ENCODE measurements around the gene CERT1. TPM values are rescaled to one million over a fixed set of nuclear protein-coding genes. Genes with fewer than 3 reads are reported as not detected.

The CERT1 gene
- total RNA-seq, 1 experiment from 2014 or later: 30.0 TPM

DNA sequence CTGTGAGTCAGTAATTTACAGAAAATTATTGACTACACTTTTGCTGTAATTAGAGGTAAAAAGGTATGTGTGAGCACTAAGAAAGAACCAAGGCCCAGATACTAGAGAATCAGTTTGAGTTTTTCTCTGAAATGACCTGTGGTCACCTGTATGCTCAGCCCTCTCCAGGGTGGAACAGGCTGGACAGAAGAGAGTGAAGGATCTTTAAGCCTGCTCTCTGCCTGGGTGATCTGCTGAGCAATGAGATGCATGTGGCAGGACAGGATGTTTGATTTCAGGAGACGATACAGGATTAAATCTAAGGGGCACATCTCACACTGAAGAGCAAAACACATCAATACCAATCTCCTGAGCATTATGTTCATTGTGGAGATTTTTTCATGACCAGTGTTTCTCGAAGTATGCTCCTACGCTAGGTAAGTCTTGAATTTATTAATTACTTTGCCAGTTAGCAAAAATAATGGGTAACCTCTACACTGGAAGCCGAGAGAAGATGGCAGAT lies 148.9 kb downstream of the CERT1 start:
- no peak overlapping the region for H3K27ac ChIP-seq (ENCODE audit: low read depth, low read length, poor library complexity, severe bottlenecking)
- H3K4me3 ChIP-seq (ENCODE audit: low read depth, low read length, poor library complexity, severe bottlenecking): no peak overlapping the region
- H3K4me1 ChIP-seq (ENCODE audit: insufficient read depth, low read length, poor library complexity, severe bottlenecking): no peaks in the 10 kb centered on the region
- ChIA-PET CTCF (no interaction called here), POLR2A (ENCODE audit: low non-redundant PET) (interaction anchor here (0.7 kb wide), 1 partner anchor 9 kb away, joined by 3 read pairs; no protein-coding TSS in a partner anchor)
- TF ChIP-seq EZH2 (IDR thresholded peaks at IDR 0.05; ENCODE audit: borderline replicate concordance, low read depth, low read length, poor library complexity, severe bottlenecking): no peak
- TF ChIP-seq, protein P1, sequence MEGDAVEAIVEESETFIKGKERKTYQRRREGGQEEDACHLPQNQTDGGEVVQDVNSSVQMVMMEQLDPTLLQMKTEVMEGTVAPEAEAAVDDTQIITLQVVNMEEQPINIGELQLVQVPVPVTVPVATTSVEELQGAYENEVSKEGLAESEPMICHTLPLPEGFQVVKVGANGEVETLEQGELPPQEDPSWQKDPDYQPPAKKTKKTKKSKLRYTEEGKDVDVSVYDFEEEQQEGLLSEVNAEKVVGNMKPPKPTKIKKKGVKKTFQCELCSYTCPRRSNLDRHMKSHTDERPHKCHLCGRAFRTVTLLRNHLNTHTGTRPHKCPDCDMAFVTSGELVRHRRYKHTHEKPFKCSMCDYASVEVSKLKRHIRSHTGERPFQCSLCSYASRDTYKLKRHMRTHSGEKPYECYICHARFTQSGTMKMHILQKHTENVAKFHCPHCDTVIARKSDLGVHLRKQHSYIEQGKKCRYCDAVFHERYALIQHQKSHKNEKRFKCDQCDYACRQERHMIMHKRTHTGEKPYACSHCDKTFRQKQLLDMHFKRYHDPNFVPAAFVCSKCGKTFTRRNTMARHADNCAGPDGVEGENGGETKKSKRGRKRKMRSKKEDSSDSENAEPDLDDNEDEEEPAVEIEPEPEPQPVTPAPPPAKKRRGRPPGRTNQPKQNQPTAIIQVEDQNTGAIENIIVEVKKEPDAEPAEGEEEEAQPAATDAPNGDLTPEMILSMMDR (conservative IDR thresholded peaks at IDR 0.05; ENCODE audit: low read depth, low read length): no peak
- intact Hi-C loops (cut with micrococcal nuclease; ENCODE audit: unreplicated experiment): loop anchor here (10.0 kb wide), 1 partner anchor 322 kb away; no protein-coding TSS in a partner anchor
- no TSS peak for BruUV-seq (replicated peaks)
- DNase-seq (ENCODE audit: low spot score): no peak
- no peaks in the 10 kb centered on the region for H3K9me3 ChIP-seq (ENCODE audit: low read depth, low read length, poor library complexity, severe bottlenecking)
- peaks cover 55% of the 10 kb centered on the region for H3K36me3 ChIP-seq (ENCODE audit: insufficient read depth, low read length, poor library complexity, severe bottlenecking)
- H3K27me3 ChIP-seq (replicated peaks; ENCODE audit: insufficient read depth, low read depth, low read length, poor library complexity): no peaks in the 10 kb centered on the region

DNA sequence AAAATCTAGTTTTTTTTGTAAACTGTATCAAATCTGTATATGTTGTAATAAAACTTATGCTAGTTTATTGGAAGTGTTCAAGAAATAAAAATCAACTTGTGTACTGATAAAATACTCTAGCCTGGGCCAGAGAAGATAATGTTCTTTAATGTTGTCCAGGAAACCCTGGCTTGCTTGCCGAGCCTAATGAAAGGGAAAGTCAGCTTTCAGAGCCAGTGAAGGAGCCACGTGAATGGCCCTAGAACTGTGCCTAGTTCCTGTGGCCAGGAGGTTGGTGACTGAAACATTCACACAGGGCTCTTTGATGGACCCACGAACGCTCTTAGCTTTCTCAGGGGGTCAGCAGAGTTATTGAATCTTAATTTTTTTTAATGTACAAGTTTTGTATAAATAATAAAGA lies 150.1 kb downstream of the CERT1 start:
- no TSS peak for BruUV-seq (replicated peaks)
- POLR2A ChIA-PET (ENCODE audit: low non-redundant PET): no interaction called here
- peaks cover 67% of the 10 kb centered on the region for H3K36me3 ChIP-seq (ENCODE audit: insufficient read depth, low read length, poor library complexity, severe bottlenecking)
- no peaks in the 10 kb centered on the region for H3K27me3 ChIP-seq (replicated peaks; ENCODE audit: insufficient read depth, low read depth, low read length, poor library complexity)
- H3K9me3 ChIP-seq (ENCODE audit: low read depth, low read length, poor library complexity, severe bottlenecking): no peaks in the 10 kb centered on the region
- CTCF ChIA-PET: no interaction called here
- DNase-seq (ENCODE audit: low spot score): no peak
- no peaks in the 10 kb centered on the region for H3K4me1 ChIP-seq (ENCODE audit: insufficient read depth, low read length, poor library complexity, severe bottlenecking)
- TF ChIP-seq, protein P1 (conservative IDR thresholded peaks at IDR 0.05; ENCODE audit: low read depth, low read length): no peak
- TF ChIP-seq EZH2 (IDR thresholded peaks at IDR 0.05; ENCODE audit: borderline replicate concordance, low read depth, low read length, poor library complexity, severe bottlenecking): no peak
- H3K4me3 ChIP-seq (ENCODE audit: low read depth, low read length, poor library complexity, severe bottlenecking): no peak overlapping the region
- H3K27ac ChIP-seq (ENCODE audit: low read depth, low read length, poor library complexity, severe bottlenecking): no peak overlapping the region
- intact Hi-C loops (cut with micrococcal nuclease; ENCODE audit: unreplicated experiment): loop anchor here (10.0 kb wide), 1 partner anchor 323 kb away; no protein-coding TSS in a partner anchor

DNA sequence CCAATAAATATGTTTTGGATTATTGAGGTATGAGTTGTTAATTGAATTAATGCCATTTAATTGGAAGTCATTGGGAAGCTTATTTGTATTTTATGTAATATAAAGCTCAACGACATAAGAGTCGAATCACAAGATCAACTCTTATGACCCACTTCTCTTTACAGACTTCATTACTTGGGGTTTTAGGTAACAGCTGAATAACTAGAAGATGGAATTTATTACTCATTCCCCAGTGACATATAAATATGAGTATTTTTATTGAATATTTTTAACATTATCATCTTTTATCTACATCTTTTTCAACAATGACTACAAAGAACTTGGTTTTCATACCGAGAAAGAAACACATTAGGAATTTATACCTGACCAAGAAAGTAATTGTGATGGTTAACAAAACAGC lies 153.3 kb downstream of the CERT1 start:
- peaks cover 97% of the 10 kb centered on the region for H3K36me3 ChIP-seq (ENCODE audit: insufficient read depth, low read length, poor library complexity, severe bottlenecking)
- POLR2A ChIA-PET (ENCODE audit: low non-redundant PET): no interaction called here
- BruUV-seq (replicated peaks): no TSS peak
- DNase-seq (ENCODE audit: low spot score): no peak
- H3K4me3 ChIP-seq (ENCODE audit: low read depth, low read length, poor library complexity, severe bottlenecking): no peak overlapping the region
- H3K27ac ChIP-seq (ENCODE audit: low read depth, low read length, poor library complexity, severe bottlenecking): no peak overlapping the region
- TF ChIP-seq, protein P1 (conservative IDR thresholded peaks at IDR 0.05; ENCODE audit: low read depth, low read length): no peak
- TF ChIP-seq EZH2 (IDR thresholded peaks at IDR 0.05; ENCODE audit: borderline replicate concordance, low read depth, low read length, poor library complexity, severe bottlenecking): no peak
- no peaks in the 10 kb centered on the region for H3K27me3 ChIP-seq (replicated peaks; ENCODE audit: insufficient read depth, low read depth, low read length, poor library complexity)
- no peaks in the 10 kb centered on the region for H3K4me1 ChIP-seq (ENCODE audit: insufficient read depth, low read length, poor library complexity, severe bottlenecking)
- intact Hi-C loops (cut with micrococcal nuclease; ENCODE audit: unreplicated experiment): no loop called here
- CTCF ChIA-PET: no interaction called here
- no peaks in the 10 kb centered on the region for H3K9me3 ChIP-seq (ENCODE audit: low read depth, low read length, poor library complexity, severe bottlenecking)
